B cell (primary cell): ENCODE results near the gene SPDYA. TPM values are rescaled to one million over a fixed set of nuclear protein-coding genes. Genes with fewer than 3 reads are reported as not detected.

Source experiments
- ATAC-seq: fragments of 200-7000 bp; cut with Tn5 transposase; one replicate; pipeline ENCODE4 v1.10.0; 2021; ENCODE audit warnings: low read depth, mild to moderate bottlenecking, moderate number of reproducible peaks, moderate library complexity
- CTCF ChIA-PET: fragments of 350-600 bp; sonication (Branson Sonifier 250); formaldehyde crosslinking; loops from one replicate; lab custom pipeline; 2021; ENCODE audit warnings: antibody characterized with exemption, inconsistent platforms; lab: Charles Lee
- POLR2A ChIA-PET: fragments of 350-600 bp; sonication (Branson Sonifier 250); formaldehyde crosslinking; loops from one replicate; lab custom pipeline; 2021; ENCODE audit warnings: antibody characterized with exemption; lab: Charles Lee
- DNase-seq: peaks from one replicate; pipeline ENCODE4 v3.0.0; 2013
- H2AFZ ChIP-seq: 2 replicates; pipeline ENCODE4 v1.6.1; 2012; ENCODE audit warnings: mild to moderate bottlenecking, low read depth, low read length; ENCODE audit not compliant: insufficient read depth, poor library complexity, severe bottlenecking
- H3K27ac ChIP-seq, 2 donors: 1 replicate in 1 of 2; 2 replicates in 1 of 2; pipeline ENCODE4 v1.5.1; 2012 to 2013; ENCODE audit warnings: low read length in 2 of 2, mild to moderate bottlenecking in 2 of 2, moderate library complexity in 1 of 2
- H3K27me3 ChIP-seq, 4 experiments: fragments of 200-600 bp in 1 of 4; sonication (generic) in 1 of 4; replicated peaks in 1 of 4; 1 replicate in 2 of 4; 2 replicates in 2 of 4; pipeline versions ENCODE4 v1.6.1 to v1.7.0; 2013 to 2016; ENCODE audit warnings: low read length in 3 of 4, mild to moderate bottlenecking in 2 of 4, mixed read lengths in 1 of 4, moderate library complexity in 1 of 4; ENCODE audit not compliant: insufficient read depth in 4 of 4, control insufficient read depth in 3 of 4; ENCODE audit errors: control extremely low read depth in 1 of 4
- H3K36me3 ChIP-seq, 2 experiments: replicated peaks in 1 of 2; 1 replicate in 1 of 2; 2 replicates in 1 of 2; pipeline versions ENCODE4 v1.6.1 to v1.7.1; 2013; ENCODE audit warnings: low read length in 1 of 2; ENCODE audit not compliant: insufficient read depth in 2 of 2, control insufficient read depth in 1 of 2; ENCODE audit errors: control extremely low read depth in 1 of 2, extremely low read depth in 1 of 2
- H3K4me1 ChIP-seq, 2 donors: fragments of 200-600 bp in 1 of 2; sonication (generic) in 1 of 2; 1 replicate in 1 of 2; 2 replicates in 1 of 2; pipeline versions ENCODE4 v1.5.1 to v1.6.1; 2013 to 2017; ENCODE audit warnings: low read length in 2 of 2; ENCODE audit not compliant: control insufficient read depth in 2 of 2, insufficient read depth in 2 of 2
- H3K4me2 ChIP-seq: replicated peaks from 2 replicates; pipeline ENCODE3; 2012; ENCODE audit warnings: mild to moderate bottlenecking, low read depth, low read length; ENCODE audit not compliant: poor library complexity, severe bottlenecking
- H3K4me3 ChIP-seq, 5 experiments: fragments of 200-600 bp in 1 of 5; sonication (generic) in 1 of 5; 1 replicate in 3 of 5; 2 replicates in 2 of 5; pipeline versions ENCODE4 v1.5.1 to v1.7.0; 2011 to 2016; ENCODE audit warnings: low read length in 4 of 5, mild to moderate bottlenecking in 4 of 5, low read depth in 2 of 5, control low read depth in 1 of 5, moderate library complexity in 1 of 5; ENCODE audit not compliant: insufficient read depth in 1 of 5; ENCODE audit errors: control extremely low read depth in 1 of 5, extremely low read depth in 1 of 5
- H3K79me2 ChIP-seq: fragments of 200-600 bp; sonication (generic); one replicate; pipeline ENCODE4 v1.6.0; 2016; ENCODE audit warnings: low read length; ENCODE audit not compliant: control insufficient read depth, insufficient read depth
- H3K9ac ChIP-seq: fragments of 200-600 bp; sonication (generic); 2 replicates; pipeline ENCODE4 v1.6.1; 2017; ENCODE audit warnings: mild to moderate bottlenecking, low read length, moderate library complexity
- H3K9me3 ChIP-seq, 3 donors: one replicate each; pipeline versions ENCODE4 v1.6.1 to v1.7.1; 2013; ENCODE audit warnings: low read length in 2 of 3; ENCODE audit not compliant: control insufficient read depth in 2 of 3, insufficient read depth in 1 of 3; ENCODE audit errors: control extremely low read depth in 1 of 3
- H4K20me1 ChIP-seq: 2 replicates; pipeline ENCODE4 v1.6.0; 2012; ENCODE audit warnings: mild to moderate bottlenecking, low read length; ENCODE audit not compliant: insufficient read depth, control insufficient read depth, poor library complexity, severe bottlenecking
- H3K27ac Mint-ChIP-seq: one replicate; pipeline ENCODE4 v1.8.0; 2021; ENCODE audit warnings: mixed read lengths
- H3K27me3 Mint-ChIP-seq: one replicate; pipeline ENCODE4 v1.8.0; 2021; ENCODE audit warnings: mixed read lengths
- H3K4me1 Mint-ChIP-seq: one replicate; pipeline ENCODE4 v1.8.0; 2021; ENCODE audit warnings: mixed read lengths
- H3K4me3 Mint-ChIP-seq: one replicate; pipeline ENCODE4 v1.8.0; 2021; ENCODE audit warnings: mixed read lengths
- H3K9me3 Mint-ChIP-seq: one replicate; pipeline ENCODE4 v1.8.0; 2022; ENCODE audit warnings: mixed read lengths; ENCODE audit not compliant: insufficient read depth
- CTCF ChIP-seq: fragments of 200-600 bp; IDR thresholded peaks from one replicate; pipeline ENCODE4 v1.8.0; 2022; ENCODE audit warnings: antibody characterized with exemption, mild to moderate bottlenecking
- EZH2 ChIP-seq: IDR thresholded peaks from 2 replicates; pipeline ENCODE4 v1.6.1; 2012; ENCODE audit warnings: borderline replicate concordance, low read depth, mild to moderate bottlenecking, moderate library complexity, low read length; ENCODE audit not compliant: insufficient read depth, poor library complexity, severe bottlenecking
- WGBS: methylation state at CpG from one replicate; pipeline ENCODE4 v1.1.5; 2013; ENCODE audit warnings: missing lambda C conversion rate; ENCODE audit not compliant: insufficient coverage; 5-methylcytosine and 5-hydroxymethylcytosine counted together
- intact Hi-C: fragments of 100-400 bp; cut with micrococcal nuclease; formaldehyde crosslinking; loops from one replicate; pipeline ENCODE4 v1.10.0; 2022
- polyA plus RNA-seq: library from polyadenylated mRNA; depleted of rRNA; stranded (reverse); fragments of >200 nt; gene quantifications from 2 replicates; pipeline ENCODE4 v1.2.3, GENCODE V29; 2012
- total RNA-seq, 2 donors: library from RNA; stranded (reverse); fragments of 120-200 nt in 1 of 2; gene quantifications; 1 replicate in 1 of 2; 2 replicates in 1 of 2; pipeline versions ENCODE4 v1.2.3 to v1.2.4, GENCODE V29; 2013 to 2022

The SPDYA gene
- total and polyA plus RNA-seq, 2 donors (not counting 1 experiment from before 2014, with no cell fraction given), result 3.5 TPM; not detected in 1

DNA sequence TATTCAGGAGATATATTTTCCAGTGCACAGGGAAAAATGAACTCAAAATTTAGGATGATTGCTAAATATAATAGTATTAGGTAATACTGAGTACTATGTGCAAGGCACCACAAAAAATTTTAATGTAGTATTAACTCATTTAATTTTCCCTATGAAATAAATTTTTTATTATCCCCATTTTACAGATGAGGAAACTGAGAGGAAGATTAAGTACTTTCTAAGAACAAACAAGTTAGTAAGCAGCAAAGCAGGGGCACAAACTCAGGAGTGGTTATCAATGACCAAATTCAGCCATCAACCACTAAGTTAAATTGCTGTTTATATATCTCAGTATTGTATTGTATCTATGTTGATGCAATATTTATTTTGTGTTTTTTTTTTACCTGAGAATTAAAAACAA is 14.2 kb downstream of the SPDYA start:
- Histone ChIP-seq H2AFZ (no peak overlapping the region), H3K4me1 (no peaks in the 10 kb centered on the region), H3K4me3 (no peak overlapping the region), H3K9me3 (no peaks in the 10 kb centered on the region), H3K36me3 (no peaks in the 10 kb centered on the region), H3K27ac (no peak overlapping the region), H3K79me2 (no peaks in the 10 kb centered on the region), H3K4me2 (no peak overlapping the region), H3K27me3 (no peaks in the 10 kb centered on the region), H3K9ac (no peak overlapping the region), H4K20me1 (no peaks in the 10 kb centered on the region)
- intact Hi-C loops, result loop anchor here (5.0 kb wide), 3 partner anchors 82 to 482 kb away; no protein-coding TSS in a partner anchor
- TF ChIP-seq CTCF (no peak), EZH2 (no peak)
- peaks cover 3% of the 10 kb centered on the region for H3K4me1 Mint-ChIP-seq
- POLR2A ChIA-PET, result no interaction called here
- no peak overlapping the region for H3K4me3 Mint-ChIP-seq
- H3K9me3 Mint-ChIP-seq, result no peaks in the 10 kb centered on the region
- no peak overlapping the region for H3K27ac Mint-ChIP-seq
- DNase-seq, result no peak
- no peak for ATAC-seq
- H3K27me3 Mint-ChIP-seq, result no peaks in the 10 kb centered on the region
- CTCF ChIA-PET, result interaction anchor here (0.7 to 2.2 kb wide), 4 partner anchors 231 to 418 kb away, joined by 3 to 5 read pairs (median 4); no protein-coding TSS in a partner anchor

- WGBS, result 100% methylated on average over 1 of the region's 2 CpGs
- intact Hi-C loops, result no loop called here
These were observed 17.7 kb downstream of the SPDYA start for GRCh38 chr2:28828382-28828781.

More at GRCh38 chr2:28828382-28828781, 17.7 kb downstream of the SPDYA start:
- no peak for ATAC-seq
- Mint-ChIP-seq H3K4me1 (no peaks in the 10 kb centered on the region), H3K9me3 (no peaks in the 10 kb centered on the region), H3K4me3 (no peak overlapping the region), H3K27ac (no peak overlapping the region), H3K27me3 (no peaks in the 10 kb centered on the region)
- Histone ChIP-seq H3K4me1 (no peaks in the 10 kb centered on the region), H3K36me3 (no peaks in the 10 kb centered on the region), H3K9me3 (no peaks in the 10 kb centered on the region), H3K27ac (no peak overlapping the region), H3K4me2 (no peak overlapping the region), H2AFZ (no peak overlapping the region), H4K20me1 (no peaks in the 10 kb centered on the region), H3K79me2 (no peaks in the 10 kb centered on the region), H3K9ac (no peak overlapping the region), H3K27me3 (no peaks in the 10 kb centered on the region), H3K4me3 (no peak overlapping the region)
- DNase-seq, result no peak
- ChIA-PET POLR2A (no interaction called here), CTCF (no interaction called here)
- TF ChIP-seq EZH2 (no peak), CTCF (no peak)
